Colonic mucosa (tissue), 4 donors: Measurements from ENCODE around the gene TMEM63C. TPM values are rescaled to one million over a fixed set of nuclear protein-coding genes. Genes with fewer than 3 reads are reported as not detected.
A peak's percentile ranks its signal among the peaks of the same experiment; 100 is the strongest.

Experiments
- DNase-seq: peaks from one replicate; pipeline ENCODE4 v3.0.0-alpha.2; 2020
- H3K27ac ChIP-seq: fragments of 200-600 bp; one replicate; pipeline ENCODE4 v1.8.0; 2021
- H3K27me3 ChIP-seq: fragments of 200-600 bp; one replicate; pipeline ENCODE4 v1.8.0; 2021
- H3K36me3 ChIP-seq: fragments of 200-600 bp; one replicate; pipeline ENCODE4 v1.8.0; 2021
- H3K4me1 ChIP-seq: fragments of 200-600 bp; one replicate; pipeline ENCODE4 v1.8.0; 2021; ENCODE audit warnings: mild to moderate bottlenecking
- H3K4me3 ChIP-seq: fragments of 200-600 bp; one replicate; pipeline ENCODE4 v1.8.0; 2021
- H3K9ac ChIP-seq, 2 donors: one replicate each; pipeline ENCODE4 v1.7.0; 2013; ENCODE audit warnings: control low read depth in 2 of 2, low read depth in 2 of 2, low read length in 2 of 2
- H3K9me3 ChIP-seq: fragments of 200-600 bp; one replicate; pipeline ENCODE4 v1.8.0; 2021
- intact Hi-C: fragments of 100-400 bp; cut with DNase I; formaldehyde crosslinking; loops from one replicate; pipeline ENCODE4 v1.14.1; 2022
- total RNA-seq, 2 donors: library from RNA; stranded (reverse); fragmentation: NEBNext Ultra II Directional in 1 of 2; extraction: Animal tissue kit (Norgen Biotek cat#: 25700) in 1 of 2; gene quantifications; one replicate each; pipeline ENCODE4 v1.2.1, GENCODE V29; 2021
- TF ChIP-seq, protein P1 (sequence below): fragments of 200-600 bp; IDR thresholded peaks from one replicate; pipeline ENCODE4 v1.8.0; 2022; ENCODE audit warnings: antibody characterized with exemption, mild to moderate bottlenecking
- donor health status: healthy.
- donor health status: DM: no; HTN: no; CAD: no.
- donor health status: DM: no; HTN: no; CAD: no.

TMEM63C gene
- total RNA-seq, 2 donors from 2014 or later: 5.9 to 13.2 TPM

DNA sequence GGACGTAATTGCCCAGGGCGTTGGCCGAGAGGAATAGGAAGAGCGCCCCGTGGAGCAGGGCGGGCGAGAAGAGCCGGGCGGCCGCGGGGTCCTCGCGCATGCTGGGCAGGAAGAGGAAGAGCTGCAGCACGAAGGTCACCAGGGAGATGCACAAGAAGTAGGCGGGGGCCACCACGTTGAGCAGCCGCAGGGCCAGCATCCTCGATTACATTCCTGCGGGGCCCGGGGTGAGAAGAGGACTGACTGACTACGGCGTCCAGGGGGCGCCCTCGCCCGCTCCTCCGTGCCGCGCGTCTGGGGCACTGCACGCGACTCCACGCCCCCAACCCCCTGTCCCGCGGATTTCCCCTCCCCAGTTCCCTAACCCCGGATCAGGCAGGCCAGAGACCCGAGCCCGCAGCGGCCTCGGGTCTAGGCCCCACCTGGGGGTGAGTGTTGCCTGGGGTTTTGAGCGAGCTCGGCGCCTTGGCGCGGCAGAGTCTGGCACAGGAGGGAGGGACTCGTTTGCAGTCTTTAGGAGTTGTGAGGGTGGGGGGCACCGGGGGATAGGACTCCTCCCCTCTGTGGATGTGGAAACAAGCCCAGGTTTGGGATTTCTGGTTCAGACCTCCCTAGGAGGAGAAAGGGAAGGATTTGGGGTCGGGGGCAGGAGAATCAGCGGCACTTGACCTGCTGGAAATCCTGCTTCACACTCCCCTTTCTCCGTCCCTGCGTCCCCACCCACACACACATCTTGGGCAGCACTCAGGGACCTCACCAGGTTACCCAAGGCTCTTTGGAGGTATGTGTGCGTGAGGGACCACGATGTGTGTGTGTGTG is 41.8 kb upstream of the TMEM63C start:
- DNase-seq: peak; percentile 38
- TF ChIP-seq, protein P1, sequence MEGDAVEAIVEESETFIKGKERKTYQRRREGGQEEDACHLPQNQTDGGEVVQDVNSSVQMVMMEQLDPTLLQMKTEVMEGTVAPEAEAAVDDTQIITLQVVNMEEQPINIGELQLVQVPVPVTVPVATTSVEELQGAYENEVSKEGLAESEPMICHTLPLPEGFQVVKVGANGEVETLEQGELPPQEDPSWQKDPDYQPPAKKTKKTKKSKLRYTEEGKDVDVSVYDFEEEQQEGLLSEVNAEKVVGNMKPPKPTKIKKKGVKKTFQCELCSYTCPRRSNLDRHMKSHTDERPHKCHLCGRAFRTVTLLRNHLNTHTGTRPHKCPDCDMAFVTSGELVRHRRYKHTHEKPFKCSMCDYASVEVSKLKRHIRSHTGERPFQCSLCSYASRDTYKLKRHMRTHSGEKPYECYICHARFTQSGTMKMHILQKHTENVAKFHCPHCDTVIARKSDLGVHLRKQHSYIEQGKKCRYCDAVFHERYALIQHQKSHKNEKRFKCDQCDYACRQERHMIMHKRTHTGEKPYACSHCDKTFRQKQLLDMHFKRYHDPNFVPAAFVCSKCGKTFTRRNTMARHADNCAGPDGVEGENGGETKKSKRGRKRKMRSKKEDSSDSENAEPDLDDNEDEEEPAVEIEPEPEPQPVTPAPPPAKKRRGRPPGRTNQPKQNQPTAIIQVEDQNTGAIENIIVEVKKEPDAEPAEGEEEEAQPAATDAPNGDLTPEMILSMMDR: no peak
- peaks cover 20% of the 10 kb centered on the region for H3K4me1 ChIP-seq
- peaks cover 54% of the 10 kb centered on the region for H3K27me3 ChIP-seq
- H3K27ac ChIP-seq: no peak overlapping the region
- no peak overlapping the region for H3K4me3 ChIP-seq
- no peaks in the 10 kb centered on the region for H3K9me3 ChIP-seq
- no peaks in the 10 kb centered on the region for H3K36me3 ChIP-seq
- H3K9ac ChIP-seq: no peak overlapping the region
- intact Hi-C loops: no loop called here

DNA sequence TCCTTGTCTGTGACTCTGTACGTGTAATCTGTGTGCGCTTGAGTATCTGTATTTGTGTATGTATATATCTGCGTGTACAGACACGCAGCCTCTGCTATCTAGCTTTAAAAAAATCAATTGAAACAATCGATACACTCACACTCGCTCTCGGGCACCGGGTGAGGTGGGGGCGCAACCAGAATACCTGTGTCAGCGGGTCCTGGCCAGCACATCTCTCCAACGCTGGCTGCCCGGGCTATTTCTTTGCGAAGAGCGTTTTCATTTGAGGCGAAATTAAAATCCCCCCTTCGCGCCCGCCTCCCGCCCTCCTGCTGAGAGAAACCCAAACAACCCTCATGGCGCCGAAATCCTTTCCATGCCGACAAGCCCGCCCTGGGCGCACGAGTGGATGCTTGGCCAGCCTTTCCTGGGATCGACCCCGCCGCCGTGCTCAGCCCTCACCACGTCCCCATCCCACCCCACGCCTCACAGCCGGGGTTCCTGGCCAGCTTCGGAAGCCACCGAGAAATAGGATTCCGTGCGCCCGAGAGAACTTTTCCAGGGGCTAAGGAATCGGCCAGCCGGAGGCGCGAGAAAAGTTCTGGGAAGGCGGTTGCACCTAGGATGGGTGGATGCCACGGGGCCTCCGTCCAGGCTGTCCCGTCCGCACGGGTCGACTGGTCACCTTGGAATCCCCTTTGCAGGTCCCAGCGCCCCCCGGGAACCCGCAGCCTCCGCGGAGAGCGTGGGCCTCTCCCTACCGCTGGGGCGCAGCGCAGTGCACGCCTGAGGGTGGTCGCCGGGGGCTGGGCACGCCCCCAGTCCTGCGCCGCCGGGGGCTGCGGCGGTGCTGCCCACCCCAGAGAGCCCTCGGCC is 41.0 kb upstream of the TMEM63C start:
- no peaks in the 10 kb centered on the region for H3K9me3 ChIP-seq
- H3K4me1 ChIP-seq: peaks cover 20% of the 10 kb centered on the region
- H3K9ac ChIP-seq: no peak overlapping the region
- no peak overlapping the region for H3K27ac ChIP-seq
- H3K27me3 ChIP-seq: peaks cover 46% of the 10 kb centered on the region
- intact Hi-C loops: no loop called here
- peak overlapping the region; percentile 17 for H3K4me3 ChIP-seq
- H3K36me3 ChIP-seq: no peaks in the 10 kb centered on the region
- TF ChIP-seq, protein P1: no peak
- no peak for DNase-seq

DNA sequence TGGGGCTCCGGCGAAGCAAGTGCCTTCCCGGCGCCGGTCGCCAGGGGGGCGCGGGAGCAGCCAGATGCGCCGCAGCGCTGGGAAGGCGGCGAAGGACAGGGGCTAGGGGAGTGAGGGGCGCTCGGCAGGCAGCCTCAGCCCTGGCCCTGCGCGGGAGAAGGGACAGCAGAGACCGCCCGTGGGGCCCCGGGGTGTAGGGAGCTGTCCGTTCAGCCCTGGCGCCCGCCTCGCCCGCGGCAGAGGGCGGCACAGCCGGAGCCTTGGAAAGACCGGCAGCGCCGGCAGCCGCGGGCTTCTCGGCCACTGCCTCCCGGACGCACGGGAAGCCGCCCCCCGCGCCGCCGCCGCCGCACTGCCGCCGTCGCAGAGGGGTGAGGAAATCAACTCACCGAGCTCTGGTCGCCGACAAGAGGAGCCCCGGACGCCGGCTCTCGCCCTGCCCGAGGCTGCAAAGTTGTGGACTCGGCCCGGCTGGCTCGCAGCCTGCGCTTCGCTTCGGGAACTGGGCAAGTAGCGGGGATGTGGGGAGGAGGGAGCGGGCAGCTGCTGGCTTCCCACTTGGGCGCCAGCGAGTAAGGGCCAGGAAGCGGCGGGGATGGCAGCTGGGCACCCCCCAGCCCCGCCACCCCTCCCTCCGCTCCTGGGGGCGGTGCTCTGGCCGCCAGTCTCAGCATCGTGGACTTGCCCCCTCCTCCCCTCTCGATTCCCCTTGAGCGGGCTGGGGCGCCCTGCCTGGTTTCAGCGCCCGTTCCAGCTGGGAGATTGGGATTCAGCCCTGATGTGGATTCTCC is 40.2 kb upstream of the TMEM63C start, which contains the start of gene ZDHHC22:
ZDHHC22 (minus strand) TSS at position 578 of the 791 bp plus-strand sequence. CDS start 2,053 bp downstream, outside the sequence.
- Histone ChIP-seq H3K27me3 (peaks cover 45% of the 10 kb centered on the region), H3K36me3 (no peaks in the 10 kb centered on the region), H3K27ac (no peak within 1 kb of the TSS), H3K4me1 (peaks cover 20% of the 10 kb centered on the region), H3K9ac (no peak within 1 kb of the TSS), H3K9me3 (no peaks in the 10 kb centered on the region), H3K4me3 (peak within 1 kb of the TSS; percentile 17)
- intact Hi-C loops: no loop called here
- TF ChIP-seq, protein P1: peak; percentile 16
- no peak for DNase-seq

DNA sequence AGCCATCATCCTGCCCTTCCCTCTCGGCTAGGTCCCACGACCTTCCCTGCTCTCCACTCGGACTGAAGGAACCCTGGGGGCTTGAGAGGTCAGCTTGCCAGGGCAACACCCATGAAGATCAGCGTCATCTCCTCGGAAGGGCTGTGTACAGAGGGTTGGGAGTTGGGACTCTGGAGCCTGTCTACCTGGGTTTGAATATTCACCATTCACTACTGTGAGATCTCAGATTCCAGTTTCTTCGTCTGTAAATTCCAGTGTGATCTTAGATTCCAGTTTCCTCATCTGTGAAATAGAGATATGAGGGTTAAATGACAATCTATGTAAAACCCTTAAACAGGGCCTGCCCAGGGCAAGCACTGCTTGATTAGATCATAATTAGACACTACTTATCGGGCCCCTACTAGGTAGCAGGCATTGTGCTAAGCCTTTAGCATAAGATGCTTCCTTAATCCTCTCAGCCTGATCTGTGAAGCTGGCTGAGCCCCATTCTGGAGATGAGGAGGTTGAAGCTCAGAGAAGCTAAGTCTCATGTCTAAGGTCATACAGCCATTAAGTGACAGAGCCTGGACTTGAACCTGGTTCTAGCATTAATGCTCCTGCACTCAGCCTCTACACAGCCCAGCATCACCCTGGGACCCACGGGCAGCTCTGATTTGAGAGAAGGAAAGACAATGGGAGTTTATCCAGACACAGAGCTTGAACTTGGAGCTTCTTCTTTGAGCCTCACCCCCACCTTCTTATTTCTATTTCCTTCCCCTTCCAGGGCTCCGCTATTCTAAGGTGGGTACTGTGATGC is 39.4 kb upstream of the TMEM63C start:
- H3K4me3 ChIP-seq: no peak overlapping the region
- no peak for DNase-seq
- H3K36me3 ChIP-seq: no peaks in the 10 kb centered on the region
- no peak overlapping the region for H3K9ac ChIP-seq
- TF ChIP-seq, protein P1: no peak
- H3K27me3 ChIP-seq: peaks cover 45% of the 10 kb centered on the region
- H3K27ac ChIP-seq: no peak overlapping the region
- H3K9me3 ChIP-seq: no peaks in the 10 kb centered on the region
- intact Hi-C loops: no loop called here
- peaks cover 20% of the 10 kb centered on the region for H3K4me1 ChIP-seq
